ENCODE measurements around the gene MAS1L. TPM values are rescaled to one million over a fixed set of nuclear protein-coding genes. Genes with fewer than 3 reads are reported as not detected.

Gene MAS1L
- total RNA-seq, 3 donors from 2014 or later (not counting 1 experiment from before 2014, with no cell fraction given): not detected

GRCh38 chr6:29478740-29479139 is 9.0 kb downstream of the MAS1L start:
- ATAC-seq (no peak), DNase-seq (no peak)
- no peak overlapping the region for H3K27ac ChIP-seq (ENCODE audit: low read length)
- intact Hi-C loops (cut with micrococcal nuclease): no loop called here
- Mint-ChIP-seq H3K27me3 (ENCODE audit: low read depth in 2 of 2) (peaks cover 6 to 28% of the 10 kb centered on the region in 2 donors), H3K9me3 (no peaks in the 10 kb centered on the region), H3K4me3 (no peak overlapping the region), H3K27ac (no peak overlapping the region), H3K4me1 (no peaks in the 10 kb centered on the region), H3K36me3 (no peaks in the 10 kb centered on the region)
- H3K4me1 ChIP-seq (ENCODE audit: control insufficient read depth, insufficient read depth, low read length): no peaks in the 10 kb centered on the region
- no peak overlapping the region for H3K4me3 ChIP-seq (ENCODE audit: low read length)
- TF ChIP-seq, protein P1, sequence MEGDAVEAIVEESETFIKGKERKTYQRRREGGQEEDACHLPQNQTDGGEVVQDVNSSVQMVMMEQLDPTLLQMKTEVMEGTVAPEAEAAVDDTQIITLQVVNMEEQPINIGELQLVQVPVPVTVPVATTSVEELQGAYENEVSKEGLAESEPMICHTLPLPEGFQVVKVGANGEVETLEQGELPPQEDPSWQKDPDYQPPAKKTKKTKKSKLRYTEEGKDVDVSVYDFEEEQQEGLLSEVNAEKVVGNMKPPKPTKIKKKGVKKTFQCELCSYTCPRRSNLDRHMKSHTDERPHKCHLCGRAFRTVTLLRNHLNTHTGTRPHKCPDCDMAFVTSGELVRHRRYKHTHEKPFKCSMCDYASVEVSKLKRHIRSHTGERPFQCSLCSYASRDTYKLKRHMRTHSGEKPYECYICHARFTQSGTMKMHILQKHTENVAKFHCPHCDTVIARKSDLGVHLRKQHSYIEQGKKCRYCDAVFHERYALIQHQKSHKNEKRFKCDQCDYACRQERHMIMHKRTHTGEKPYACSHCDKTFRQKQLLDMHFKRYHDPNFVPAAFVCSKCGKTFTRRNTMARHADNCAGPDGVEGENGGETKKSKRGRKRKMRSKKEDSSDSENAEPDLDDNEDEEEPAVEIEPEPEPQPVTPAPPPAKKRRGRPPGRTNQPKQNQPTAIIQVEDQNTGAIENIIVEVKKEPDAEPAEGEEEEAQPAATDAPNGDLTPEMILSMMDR (IDR thresholded peaks at IDR 0.05): no peak
- WGBS (ENCODE audit: insufficient coverage): 85% methylated on average over 5 of the region's 5 CpGs
- H3K9me3 ChIP-seq (ENCODE audit: control insufficient read depth, insufficient read depth, low read length): no peaks in the 10 kb centered on the region
- no peaks in the 10 kb centered on the region for H3K36me3 ChIP-seq (ENCODE audit: control insufficient read depth, insufficient read depth, low read length)
- no peaks in the 10 kb centered on the region for H3K27me3 ChIP-seq (ENCODE audit: control insufficient read depth, insufficient read depth, low read length)

GRCh38 chr6:29477923-29478450 is 9.8 kb downstream of the MAS1L start:
- TF ChIP-seq, protein P1 (IDR thresholded peaks at IDR 0.05): no peak
- Histone ChIP-seq H3K4me3 (ENCODE audit: low read length) (no peak overlapping the region), H3K4me1 (ENCODE audit: control insufficient read depth, insufficient read depth, low read length) (no peaks in the 10 kb centered on the region), H3K9me3 (ENCODE audit: control insufficient read depth, insufficient read depth, low read length) (no peaks in the 10 kb centered on the region), H3K27me3 (ENCODE audit: control insufficient read depth, insufficient read depth, low read length) (no peaks in the 10 kb centered on the region), H3K36me3 (ENCODE audit: control insufficient read depth, insufficient read depth, low read length) (no peaks in the 10 kb centered on the region), H3K27ac (ENCODE audit: low read length) (no peak overlapping the region)
- intact Hi-C loops (cut with micrococcal nuclease): no loop called here
- Mint-ChIP-seq H3K36me3 (no peaks in the 10 kb centered on the region), H3K9me3 (no peaks in the 10 kb centered on the region), H3K4me3 (no peak overlapping the region), H3K27ac (no peak overlapping the region), H3K4me1 (no peaks in the 10 kb centered on the region), H3K27me3 (ENCODE audit: low read depth in 2 of 2) (peaks cover 10 to 26% of the 10 kb centered on the region in 2 donors)
- ATAC-seq (no peak), DNase-seq (no peak)
- 79% methylated on average over 5 of the region's 5 CpGs for WGBS (ENCODE audit: insufficient coverage)

DNA sequence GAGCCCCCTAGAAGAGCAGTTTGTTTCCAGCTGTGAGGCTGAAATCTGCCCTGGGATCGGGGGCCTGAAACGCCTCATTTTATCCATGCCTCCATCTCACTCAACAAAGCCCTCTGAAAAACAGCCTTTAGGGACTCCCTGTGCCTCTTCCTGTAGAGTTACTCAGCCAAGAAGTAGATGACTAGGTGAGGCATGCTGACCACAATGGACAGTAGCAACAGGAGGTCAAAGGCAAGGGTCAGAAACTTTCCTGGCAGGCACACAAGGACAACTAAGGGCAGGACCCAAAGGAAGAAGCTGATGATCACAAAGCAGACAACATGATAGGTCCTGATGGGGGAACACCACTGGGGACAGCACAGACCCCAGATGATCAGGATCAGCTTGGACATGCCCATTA is 12.8 kb downstream of the MAS1L start:
- Mint-ChIP-seq H3K4me3 (no peak overlapping the region), H3K36me3 (no peaks in the 10 kb centered on the region), H3K27me3 (ENCODE audit: low read depth in 2 of 2) (peaks cover 14 to 20% of the 10 kb centered on the region in 2 donors), H3K27ac (no peak overlapping the region), H3K9me3 (no peaks in the 10 kb centered on the region), H3K4me1 (no peaks in the 10 kb centered on the region)
- Histone ChIP-seq H3K4me3 (ENCODE audit: low read length) (no peak overlapping the region), H3K27ac (ENCODE audit: low read length) (no peak overlapping the region), H3K36me3 (ENCODE audit: control insufficient read depth, insufficient read depth, low read length) (no peaks in the 10 kb centered on the region), H3K4me1 (ENCODE audit: control insufficient read depth, insufficient read depth, low read length) (no peaks in the 10 kb centered on the region), H3K27me3 (ENCODE audit: control insufficient read depth, insufficient read depth, low read length) (no peaks in the 10 kb centered on the region), H3K9me3 (ENCODE audit: control insufficient read depth, insufficient read depth, low read length) (no peaks in the 10 kb centered on the region)
- WGBS (ENCODE audit: insufficient coverage): 100% methylated on average over 2 of the region's 2 CpGs
- TF ChIP-seq, protein P1 (IDR thresholded peaks at IDR 0.05): no peak
- intact Hi-C loops (cut with micrococcal nuclease): no loop called here
- ATAC-seq (no peak), DNase-seq (no peak)

DNA sequence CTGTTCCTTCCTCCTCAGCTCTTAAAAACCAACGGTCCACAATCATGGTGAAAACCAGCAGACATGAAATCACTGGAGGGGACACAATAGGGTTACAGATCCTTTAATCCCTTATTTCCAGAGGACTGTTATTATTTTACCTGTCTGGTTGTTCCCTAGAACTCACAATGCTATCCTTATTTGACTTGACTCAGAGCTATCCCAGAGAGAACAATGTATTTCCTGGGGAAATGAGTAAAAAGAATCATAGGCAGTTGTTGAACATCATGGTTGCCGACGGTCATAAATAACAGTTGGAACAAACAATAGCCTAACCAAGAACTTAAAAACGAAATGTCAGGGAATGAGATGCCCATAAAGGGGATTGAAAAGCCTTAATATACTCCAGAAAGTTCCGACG is 21.5 kb downstream of the MAS1L start:
- H3K4me3 Mint-ChIP-seq: no peak overlapping the region
- Histone ChIP-seq H3K27ac (ENCODE audit: low read length) (no peak overlapping the region), H3K4me3 (ENCODE audit: low read length) (no peak overlapping the region), H3K4me1 (ENCODE audit: control insufficient read depth, insufficient read depth, low read length) (no peaks in the 10 kb centered on the region), H3K9me3 (ENCODE audit: control insufficient read depth, insufficient read depth, low read length) (no peaks in the 10 kb centered on the region), H3K27me3 (ENCODE audit: control insufficient read depth, insufficient read depth, low read length) (no peaks in the 10 kb centered on the region), H3K36me3 (ENCODE audit: control insufficient read depth, insufficient read depth, low read length) (no peaks in the 10 kb centered on the region)
- H3K36me3 Mint-ChIP-seq: no peaks in the 10 kb centered on the region
- no peak for ATAC-seq
- no peaks in the 10 kb centered on the region for H3K4me1 Mint-ChIP-seq
- peaks cover 14 to 21% of the 10 kb centered on the region in 2 donors for H3K27me3 Mint-ChIP-seq (ENCODE audit: low read depth in 2 of 2)
- no peaks in the 10 kb centered on the region for H3K9me3 Mint-ChIP-seq
- H3K27ac Mint-ChIP-seq: no peak overlapping the region
- intact Hi-C loops (cut with micrococcal nuclease): no loop called here
- 39% methylated on average over 6 of the region's 6 CpGs for WGBS (ENCODE audit: insufficient coverage)
- DNase-seq: no peak
- TF ChIP-seq, protein P1 (IDR thresholded peaks at IDR 0.05): no peak

Data from natural killer cell (primary cell).